HG02678 (cell line): Measurements from ENCODE around the gene GNB5.
"Not testable (repeated sequence)": the region's sequence is repeated elsewhere in the genome, so short reads cannot be mapped to it uniquely, and the experiment has no call there.

Experiments used
- ATAC-seq: cut with Tn5 transposase; IDR thresholded peaks from one replicate; pipeline ENCODE4 v1.9.1; 2021; ENCODE audit warnings: mild to moderate bottlenecking, moderate library complexity; ENCODE audit not compliant: unreplicated experiment

GNB5 gene

GRCh38 chr15:52191207-52191606 is at the start of gene GNB5:
Gene GNB5, minus strand, starts transcription at chr15:52191392. Its CDS starts 6,716 bp downstream, at chr15:52184676.
- ATAC-seq = no peak

GRCh38 chr15:52240166-52240565 is 49.0 kb upstream of the GNB5 start:
- ATAC-seq = no peak

GRCh38 chr15:52238989-52239525 is 47.9 kb upstream of the GNB5 start:
- ATAC-seq = not testable (repeated sequence)

GRCh38 chr15:52238149-52238548 is 47.0 kb upstream of the GNB5 start:
- no peak for ATAC-seq

GRCh38 chr15:52236013-52236412 is 44.8 kb upstream of the GNB5 start:
- ATAC-seq = no peak

- ATAC-seq = peak; percentile 36
These were observed 43.7 kb upstream of the GNB5 start for GRCh38 chr15:52234596-52235541.

- no peak for ATAC-seq
These were observed 42.2 kb upstream of the GNB5 start for GRCh38 chr15:52233405-52233804.

- peak; percentile 64 for ATAC-seq
These were observed 41.1 kb upstream of the GNB5 start for GRCh38 chr15:52232327-52232726.

- no peak for ATAC-seq
These were observed 38.9 kb upstream of the GNB5 start for GRCh38 chr15:52230073-52230472.

- no peak for ATAC-seq
These were observed 37.7 kb upstream of the GNB5 start for GRCh38 chr15:52228921-52229320.

- peak; percentile 90 for ATAC-seq
These were observed 36.3 kb upstream of the GNB5 start for GRCh38 chr15:52227456-52227855.

- ATAC-seq = no peak
These were observed 34.0 kb upstream of the GNB5 start for GRCh38 chr15:52225230-52225629.

- no peak for ATAC-seq
These were observed 33.0 kb upstream of the GNB5 start for GRCh38 chr15:52224211-52224610.

- peak; percentile 66 for ATAC-seq
These were observed 30.5 kb upstream of the GNB5 start for GRCh38 chr15:52221730-52222129.

GRCh38 chr15:52220937-52221660 is 29.9 kb upstream of the GNB5 start:
- peak; percentile 10 for ATAC-seq

- ATAC-seq = no peak
These were observed 29.1 kb upstream of the GNB5 start for GRCh38 chr15:52220251-52220650.

- no peak for ATAC-seq
These were observed 27.6 kb upstream of the GNB5 start for GRCh38 chr15:52218816-52219215.

GRCh38 chr15:52218371-52218770 is 27.2 kb upstream of the GNB5 start:
- no peak for ATAC-seq

GRCh38 chr15:52217186-52217585 is 26.0 kb upstream of the GNB5 start:
- ATAC-seq = no peak

GRCh38 chr15:52214553-52214952 is 23.4 kb upstream of the GNB5 start:
- no peak for ATAC-seq

GRCh38 chr15:52213206-52213605 is 22.0 kb upstream of the GNB5 start:
- no peak for ATAC-seq
